PC-9 (cell line): Measurements from ENCODE around the gene SELPLG. TPM values are rescaled to one million over a fixed set of nuclear protein-coding genes. Genes with fewer than 3 reads are reported as not detected.

Source experiments
- BruUV-seq: library from RNA; stranded (reverse); fragments of 400-500 nt; replicated peaks from 2 replicates; lab custom pipeline; 2021; lab: Mats Ljungman, UMichigan
- CTCF ChIA-PET: fragments of 300-600 bp; sonication (Branson Sonifier 250); formaldehyde crosslinking; loops from one replicate; lab custom pipeline; 2022; ENCODE audit warnings: antibody characterized with exemption; lab: Charles Lee
- POLR2A ChIA-PET: fragments of 300-600 bp; sonication (Branson Sonifier 250); formaldehyde crosslinking; loops from one replicate; lab custom pipeline; 2022; ENCODE audit warnings: antibody characterized with exemption; ENCODE audit not compliant: unreplicated experiment; lab: Charles Lee
- DNase-seq, 2 experiments: peaks; one replicate each; pipeline versions ENCODE4 v3.0.0 to v3.0.0-alpha.2; 2015 to 2022; ENCODE audit warnings: mixed read lengths in 1 of 2
- H2AFZ ChIP-seq: fragments of 200-600 bp; sonication (generic); 2 replicates; pipeline ENCODE4 v1.8.1; 2017; ENCODE audit warnings: antibody characterized with exemption
- H3F3A ChIP-seq: fragments of 200-600 bp; sonication (generic); 2 replicates; pipeline ENCODE4 v1.8.1; 2017; ENCODE audit warnings: antibody characterized with exemption, mild to moderate bottlenecking, low read depth; ENCODE audit not compliant: insufficient read depth
- H3K27ac ChIP-seq: fragments of 200-600 bp; sonication (generic); 2 replicates; pipeline ENCODE4 v1.6.1; 2016; ENCODE audit warnings: mixed run types
- H3K27me3 ChIP-seq: fragments of 200-600 bp; sonication (generic); 2 replicates; pipeline ENCODE4 v1.6.1; 2016; ENCODE audit warnings: low read depth, mixed run types; ENCODE audit not compliant: insufficient read depth
- H3K36me3 ChIP-seq: fragments of 200-600 bp; sonication (generic); 2 replicates; pipeline ENCODE4 v1.6.1; 2016; ENCODE audit warnings: low read depth, mixed run types
- H3K4me1 ChIP-seq: fragments of 200-600 bp; sonication (generic); replicated peaks from 2 replicates; pipeline ENCODE4 v1.6.1; 2016; ENCODE audit warnings: mixed run types; ENCODE audit not compliant: insufficient read depth
- H3K4me2 ChIP-seq: fragments of 200-600 bp; sonication (generic); 2 replicates; pipeline ENCODE4 v1.6.1; 2017; ENCODE audit warnings: mixed run types
- H3K4me3 ChIP-seq: fragments of 200-600 bp; sonication (generic); 2 replicates; pipeline ENCODE4 v1.6.1; 2016; ENCODE audit warnings: mixed run types
- H3K79me2 ChIP-seq: fragments of 200-600 bp; sonication (generic); 2 replicates; pipeline ENCODE4 v1.6.1; 2017; ENCODE audit warnings: low read depth, mixed run types
- H3K9me2 ChIP-seq: fragments of 200-600 bp; sonication (generic); 2 replicates; pipeline ENCODE4 v1.8.1; 2017; ENCODE audit warnings: mild to moderate bottlenecking; ENCODE audit not compliant: insufficient read depth
- H3K9me3 ChIP-seq: fragments of 200-600 bp; sonication (generic); 2 replicates; pipeline ENCODE4 v1.8.1; 2016; ENCODE audit warnings: low read depth; ENCODE audit not compliant: insufficient read depth
- H4K20me1 ChIP-seq: fragments of 200-600 bp; sonication (generic); 2 replicates; pipeline ENCODE4 v1.8.1; 2017; ENCODE audit not compliant: insufficient read depth
- CTCF ChIP-seq: fragments of 200-600 bp; sonication (generic); conservative IDR thresholded peaks from 2 replicates; pipeline ENCODE4 v1.6.1; 2017; ENCODE audit warnings: mixed run types, antibody characterized with exemption, mild to moderate bottlenecking, moderate library complexity
- EZH2 ChIP-seq: fragments of 200-600 bp; sonication (generic); IDR thresholded peaks from 2 replicates; pipeline ENCODE4 v1.8.0; 2017; ENCODE audit warnings: antibody characterized with exemption, low read depth
- intact Hi-C: fragments of 100-400 bp; cut with micrococcal nuclease; formaldehyde crosslinking; loops from one replicate; pipeline ENCODE4 v1.10.0; 2022; ENCODE audit not compliant: unreplicated experiment
- total RNA-seq: library from RNA; stranded (reverse); gene quantifications from 2 replicates; pipeline ENCODE4 v1.2.3, GENCODE V29; 2021

Gene SELPLG
- total RNA-seq, 1 experiment from 2014 or later, result 0.96 TPM

GRCh38 chr12:108589840-108590229 lies 43.9 kb downstream of the SELPLG start:
- DNase-seq, result no peak
- ChIA-PET POLR2A (no interaction called here), CTCF (no interaction called here)
- no peak for TF ChIP-seq CTCF
- TF ChIP-seq EZH2, result no peak
- BruUV-seq, result no TSS peak
- no peaks in the 10 kb centered on the region for H3K4me1 ChIP-seq
- H3K9me2 ChIP-seq, result no peaks in the 10 kb centered on the region
- no peaks in the 10 kb centered on the region for H3K79me2 ChIP-seq
- intact Hi-C loops, result no loop called here
- no peak overlapping the region for H3K27ac ChIP-seq
- H3K9me3 ChIP-seq, result no peaks in the 10 kb centered on the region
- H2AFZ ChIP-seq, result no peak overlapping the region
- H3K27me3 ChIP-seq, result peaks cover 13% of the 10 kb centered on the region; the same call in 1 of the 2 replicates
- H3K4me2 ChIP-seq, result no peak overlapping the region
- H3K4me3 ChIP-seq, result no peak overlapping the region
- H4K20me1 ChIP-seq, result no peaks in the 10 kb centered on the region
- H3F3A ChIP-seq, result no peaks in the 10 kb centered on the region
- H3K36me3 ChIP-seq, result no peaks in the 10 kb centered on the region

GRCh38 chr12:108589028-108589839 lies 44.5 kb downstream of the SELPLG start:
- no peaks in the 10 kb centered on the region for H3K79me2 ChIP-seq
- H3K27ac ChIP-seq, result no peak overlapping the region
- H3K27me3 ChIP-seq, result peaks cover 13% of the 10 kb centered on the region; the same call in 1 of the 2 replicates
- no peak for DNase-seq
- H4K20me1 ChIP-seq, result no peaks in the 10 kb centered on the region
- ChIA-PET CTCF (no interaction called here), POLR2A (no interaction called here)
- TF ChIP-seq CTCF (no peak), EZH2 (no peak)
- no peak overlapping the region for H3K4me3 ChIP-seq
- no peak overlapping the region for H3K4me2 ChIP-seq
- intact Hi-C loops, result no loop called here
- H3K9me3 ChIP-seq, result no peaks in the 10 kb centered on the region
- BruUV-seq, result no TSS peak
- no peaks in the 10 kb centered on the region for H3K9me2 ChIP-seq
- no peak overlapping the region for H2AFZ ChIP-seq
- H3K4me1 ChIP-seq, result no peaks in the 10 kb centered on the region
- no peaks in the 10 kb centered on the region for H3F3A ChIP-seq
- no peaks in the 10 kb centered on the region for H3K36me3 ChIP-seq

GRCh38 chr12:108587826-108588225 lies 45.9 kb downstream of the SELPLG start:
- Histone ChIP-seq H3K9me2 (no peaks in the 10 kb centered on the region), H3K27ac (no peak overlapping the region), H3K9me3 (no peaks in the 10 kb centered on the region), H3K4me1 (no peaks in the 10 kb centered on the region), H3K4me3 (no peak overlapping the region), H3F3A (no peaks in the 10 kb centered on the region), H2AFZ (no peak overlapping the region), H3K36me3 (no peaks in the 10 kb centered on the region), H3K27me3 (peaks cover 18% of the 10 kb centered on the region; the same call in 1 of the 2 replicates), H4K20me1 (no peaks in the 10 kb centered on the region), H3K4me2 (no peak overlapping the region), H3K79me2 (no peaks in the 10 kb centered on the region)
- DNase-seq, result no peak
- TF ChIP-seq CTCF, result no peak
- TF ChIP-seq EZH2, result no peak
- CTCF ChIA-PET, result no interaction called here
- BruUV-seq, result no TSS peak
- intact Hi-C loops, result no loop called here
- POLR2A ChIA-PET, result no interaction called here
